Neural cell (in vitro differentiated cells): Measurements from ENCODE around the gene HOXA3.

ENCODE experiments used
- CTCF ChIP-seq: fragments of 450-650 bp; IDR thresholded peaks from 2 replicates; pipeline ENCODE4 v1.5.1; 2014; ENCODE audit warnings: antibody characterized with exemption, mild to moderate bottlenecking, moderate library complexity; ENCODE audit not compliant: poor library complexity, severe bottlenecking
- EP300 ChIP-seq: fragments of 450-650 bp; conservative IDR thresholded peaks from 2 replicates; pipeline ENCODE4 v1.6.1; 2014; ENCODE audit warnings: antibody characterized with exemption, mild to moderate bottlenecking, moderate library complexity; ENCODE audit not compliant: poor library complexity, severe bottlenecking
- EZH2 ChIP-seq: fragments of 200-600, 300-800 bp; shearing (Covaris generic), sonication (generic); IDR thresholded peaks from 2 replicates; pipeline ENCODE4 v1.6.1; 2014; ENCODE audit warnings: antibody characterized with exemption, low read length, borderline replicate concordance, mild to moderate bottlenecking; ENCODE audit not compliant: insufficient read depth, poor library complexity, severe bottlenecking
- POLR2AphosphoS5 ChIP-seq: IDR thresholded peaks from 2 replicates; pipeline ENCODE4 v1.6.1; 2012
- RAD21 ChIP-seq: fragments of 450-650 bp; conservative IDR thresholded peaks from 2 replicates; pipeline ENCODE4 v1.6.1; 2014; ENCODE audit warnings: antibody characterized with exemption, mild to moderate bottlenecking, moderate library complexity
- REST ChIP-seq: IDR thresholded peaks from 2 replicates; pipeline ENCODE4 v1.6.1; 2012; ENCODE audit warnings: borderline replicate concordance
- SMC3 ChIP-seq: fragments of 450-650 bp; conservative IDR thresholded peaks from 2 replicates; pipeline ENCODE4 v1.6.1; 2014; ENCODE audit warnings: antibody characterized with exemption, mild to moderate bottlenecking, moderate library complexity; ENCODE audit not compliant: poor library complexity

- no peak for TF ChIP-seq EZH2
- no peak for TF ChIP-seq SMC3
- TF ChIP-seq CTCF, result no peak
- no peak for TF ChIP-seq REST
- TF ChIP-seq RAD21, result no peak
- TF ChIP-seq EP300, result no peak
- TF ChIP-seq POLR2AphosphoS5, result no peak
Observed at GRCh38 chr7:27109466-27110185, 42.8 kb downstream of the HOXA3 start.
